Tibial artery (tissue), 4 donors: ENCODE data around the gene SEZ6L2.

Source experiments
- DNase-seq, 2 donors: peaks; one replicate each; pipeline ENCODE4 v3.0.0-alpha.2; 2019
- H3K27ac ChIP-seq, 2 donors: fragments of 200-600 bp; sonication (generic) in 1 of 2; 1 replicate in 1 of 2; 2 replicates in 1 of 2; pipeline ENCODE4 v1.5.1; 2018 to 2019; ENCODE audit warnings: mild to moderate bottlenecking in 1 of 2
- H3K27me3 ChIP-seq, 2 donors: fragments of 200-600 bp; sonication (generic) in 1 of 2; one replicate each; pipeline versions ENCODE4 v1.5.1 to v1.6.0; 2016 to 2019
- H3K36me3 ChIP-seq, 3 donors: fragments of 200-600 bp; sonication (generic) in 2 of 3; one replicate each; pipeline ENCODE4 v1.5.1; 2016 to 2019; ENCODE audit warnings: mild to moderate bottlenecking in 2 of 3
- H3K4me1 ChIP-seq, 4 donors: fragments of 200-600 bp; sonication (generic) in 2 of 4; 1 replicate in 3 of 4; 2 replicates in 1 of 4; pipeline ENCODE4 v1.5.1; 2016 to 2019
- H3K4me3 ChIP-seq, 2 donors: fragments of 200-600 bp; sonication (generic) in 1 of 2; 1 replicate in 1 of 2; 2 replicates in 1 of 2; pipeline ENCODE4 v1.5.1; 2018 to 2019; ENCODE audit warnings: mild to moderate bottlenecking in 2 of 2
- H3K9me3 ChIP-seq, 3 donors: fragments of 200-600 bp; sonication (generic) in 1 of 3; one replicate each; pipeline ENCODE4 v1.5.1; 2016 to 2019
- CTCF ChIP-seq, 2 experiments: fragments of 200-600 bp in 1 of 2; fragments of 450-650 bp in 1 of 2; IDR thresholded peaks; one replicate each; pipeline ENCODE4 v1.5.1; 2017 to 2019; ENCODE audit warnings: antibody characterized with exemption in 2 of 2, mild to moderate bottlenecking in 1 of 2, moderate library complexity in 1 of 2
- intact Hi-C: fragments of 100-400 bp; cut with DNase I; formaldehyde crosslinking; loops from one replicate; pipeline ENCODE4 v1.15.0; 2023; ENCODE audit warnings: low total_unique reads

SEZ6L2 gene

GRCh38 chr16:29878172-29878571 is 21.2 kb downstream of the SEZ6L2 start:
- intact Hi-C loops = no loop called here
- Histone ChIP-seq H3K27me3 (peaks cover 3 to 57% of the 10 kb centered on the region in 2 donors), H3K27ac (no peak overlapping the region), H3K4me1 (peaks cover 0 to 10% (median 0%) of the 10 kb centered on the region in 4 donors), H3K4me3 (no peak overlapping the region), H3K36me3 (no peaks in the 10 kb centered on the region), H3K9me3 (no peaks in the 10 kb centered on the region)
- DNase-seq = no peak
- TF ChIP-seq CTCF (IDR thresholded peaks at IDR 0.05) = no peak

- no peak for DNase-seq
- no peak overlapping the region for H3K27ac ChIP-seq
- H3K27me3 ChIP-seq = peaks cover 3 to 57% of the 10 kb centered on the region in 2 donors
- no peaks in the 10 kb centered on the region for H3K36me3 ChIP-seq
- no peak for TF ChIP-seq CTCF (IDR thresholded peaks at IDR 0.05)
- H3K4me3 ChIP-seq = no peak overlapping the region
- H3K4me1 ChIP-seq = peaks cover 0 to 10% (median 0%) of the 10 kb centered on the region in 4 donors
- intact Hi-C loops = no loop called here
- no peaks in the 10 kb centered on the region for H3K9me3 ChIP-seq
Observed at GRCh38 chr16:29877266-29877961, 21.9 kb downstream of the SEZ6L2 start.

GRCh38 chr16:29876594-29877249 is 22.6 kb downstream of the SEZ6L2 start:
- H3K4me3 ChIP-seq = peak overlapping the region in 1 of 2 donors; percentile 22
- no peak for DNase-seq
- intact Hi-C loops = no loop called here
- no peaks in the 10 kb centered on the region for H3K36me3 ChIP-seq
- H3K9me3 ChIP-seq = no peaks in the 10 kb centered on the region
- H3K27me3 ChIP-seq = peaks cover 3 to 60% of the 10 kb centered on the region in 2 donors
- H3K27ac ChIP-seq = no peak overlapping the region
- peaks cover 0 to 10% (median 0%) of the 10 kb centered on the region in 4 donors for H3K4me1 ChIP-seq
- no peak for TF ChIP-seq CTCF (IDR thresholded peaks at IDR 0.05)

GRCh38 chr16:29876217-29876593 is 23.1 kb downstream of the SEZ6L2 start:
- H3K4me3 ChIP-seq = peak overlapping the region in 1 of 2 donors; percentile 22
- intact Hi-C loops = no loop called here

GRCh38 chr16:29875206-29875605 is 24.1 kb downstream of the SEZ6L2 start:
- Histone ChIP-seq H3K27ac (no peak overlapping the region), H3K36me3 (no peaks in the 10 kb centered on the region), H3K4me3 (no peak overlapping the region), H3K9me3 (no peaks in the 10 kb centered on the region), H3K27me3 (peaks cover 3 to 60% of the 10 kb centered on the region in 2 donors), H3K4me1 (peaks cover 0 to 10% (median 0%) of the 10 kb centered on the region in 4 donors)
- DNase-seq = no peak
- TF ChIP-seq CTCF (IDR thresholded peaks at IDR 0.05) = no peak
- intact Hi-C loops = no loop called here

More at GRCh38 chr16:29876217-29876593, 23.1 kb downstream of the SEZ6L2 start:
- Histone ChIP-seq H3K9me3 (no peaks in the 10 kb centered on the region), H3K36me3 (no peaks in the 10 kb centered on the region), H3K27ac (no peak overlapping the region), H3K4me1 (peaks cover 0 to 10% (median 0%) of the 10 kb centered on the region in 4 donors), H3K27me3 (peaks cover 3 to 65% of the 10 kb centered on the region in 2 donors)
- TF ChIP-seq CTCF (IDR thresholded peaks at IDR 0.05) = no peak
- no peak for DNase-seq
